ENCODE data around the gene TAS2R60. TPM values are rescaled to one million over a fixed set of nuclear protein-coding genes. Genes with fewer than 3 reads are reported as not detected.
"Not testable (repeated sequence)": the region's sequence is repeated elsewhere in the genome, so short reads cannot be mapped to it uniquely, and the experiment has no call there.

TAS2R60 gene
- total RNA-seq, 1 experiment from 2014 or later: 0.24 TPM

DNA sequence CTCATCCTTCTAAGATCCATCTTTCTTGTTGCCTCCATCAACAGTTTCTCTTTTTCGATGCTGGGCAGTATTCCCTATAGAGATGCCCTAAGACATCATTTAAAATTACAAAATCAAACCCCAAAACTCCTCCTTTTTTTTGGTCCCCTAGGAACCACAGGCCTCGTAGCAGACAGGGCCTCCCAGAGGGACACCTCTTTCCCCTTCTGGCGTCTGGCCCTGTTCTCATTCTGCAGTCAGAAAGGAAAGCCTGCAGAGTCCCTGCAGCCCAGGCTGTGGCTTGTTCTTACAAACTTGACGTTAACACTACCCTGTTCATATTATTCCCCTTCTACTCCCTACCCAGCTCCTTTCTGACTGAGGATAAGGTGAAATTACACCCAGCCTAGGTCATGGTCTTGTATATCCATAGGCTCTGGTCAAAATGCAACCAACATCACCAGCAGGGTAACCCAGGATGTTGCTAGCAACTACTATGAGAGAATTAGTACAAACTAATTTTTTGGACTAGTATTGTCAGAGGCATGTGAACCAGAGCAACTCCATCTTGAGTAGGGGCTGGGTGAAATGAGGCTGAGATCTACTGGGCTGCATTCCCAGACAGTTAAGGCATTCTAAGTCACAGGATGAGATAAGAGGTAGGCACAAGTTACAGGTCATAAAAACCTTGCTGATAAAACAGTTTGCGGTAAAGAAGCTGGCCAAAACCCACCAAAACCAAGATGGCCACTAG lies 31.1 kb upstream of the TAS2R60 start:
- Mint-ChIP-seq H3K27ac (peak overlapping the region; percentile 67), H3K27me3 (ENCODE audit: low read depth) (no peaks in the 10 kb centered on the region), H3K4me3 (no peak overlapping the region), H3K9me3 (no peaks in the 10 kb centered on the region), H3K4me1 (peaks cover 80% of the 10 kb centered on the region), H3K36me3 (no peaks in the 10 kb centered on the region; the same call in 1 of the 2 replicates)
- DNase-seq (ENCODE audit: low spot score) (no peak), ATAC-seq (no peak)
- TF ChIP-seq, protein P1, sequence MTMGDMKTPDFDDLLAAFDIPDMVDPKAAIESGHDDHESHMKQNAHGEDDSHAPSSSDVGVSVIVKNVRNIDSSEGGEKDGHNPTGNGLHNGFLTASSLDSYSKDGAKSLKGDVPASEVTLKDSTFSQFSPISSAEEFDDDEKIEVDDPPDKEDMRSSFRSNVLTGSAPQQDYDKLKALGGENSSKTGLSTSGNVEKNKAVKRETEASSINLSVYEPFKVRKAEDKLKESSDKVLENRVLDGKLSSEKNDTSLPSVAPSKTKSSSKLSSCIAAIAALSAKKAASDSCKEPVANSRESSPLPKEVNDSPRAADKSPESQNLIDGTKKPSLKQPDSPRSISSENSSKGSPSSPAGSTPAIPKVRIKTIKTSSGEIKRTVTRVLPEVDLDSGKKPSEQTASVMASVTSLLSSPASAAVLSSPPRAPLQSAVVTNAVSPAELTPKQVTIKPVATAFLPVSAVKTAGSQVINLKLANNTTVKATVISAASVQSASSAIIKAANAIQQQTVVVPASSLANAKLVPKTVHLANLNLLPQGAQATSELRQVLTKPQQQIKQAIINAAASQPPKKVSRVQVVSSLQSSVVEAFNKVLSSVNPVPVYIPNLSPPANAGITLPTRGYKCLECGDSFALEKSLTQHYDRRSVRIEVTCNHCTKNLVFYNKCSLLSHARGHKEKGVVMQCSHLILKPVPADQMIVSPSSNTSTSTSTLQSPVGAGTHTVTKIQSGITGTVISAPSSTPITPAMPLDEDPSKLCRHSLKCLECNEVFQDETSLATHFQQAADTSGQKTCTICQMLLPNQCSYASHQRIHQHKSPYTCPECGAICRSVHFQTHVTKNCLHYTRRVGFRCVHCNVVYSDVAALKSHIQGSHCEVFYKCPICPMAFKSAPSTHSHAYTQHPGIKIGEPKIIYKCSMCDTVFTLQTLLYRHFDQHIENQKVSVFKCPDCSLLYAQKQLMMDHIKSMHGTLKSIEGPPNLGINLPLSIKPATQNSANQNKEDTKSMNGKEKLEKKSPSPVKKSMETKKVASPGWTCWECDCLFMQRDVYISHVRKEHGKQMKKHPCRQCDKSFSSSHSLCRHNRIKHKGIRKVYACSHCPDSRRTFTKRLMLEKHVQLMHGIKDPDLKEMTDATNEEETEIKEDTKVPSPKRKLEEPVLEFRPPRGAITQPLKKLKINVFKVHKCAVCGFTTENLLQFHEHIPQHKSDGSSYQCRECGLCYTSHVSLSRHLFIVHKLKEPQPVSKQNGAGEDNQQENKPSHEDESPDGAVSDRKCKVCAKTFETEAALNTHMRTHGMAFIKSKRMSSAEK (CRISPR knock-in tag; IDR thresholded peaks at IDR 0.05; ENCODE audit: borderline replicate concordance): 0 out of 2 replicates have a peak, but pooled peaks have one; percentile 50
- TF ChIP-seq ZNF423 (CRISPR knock-in tag; IDR thresholded peaks at IDR 0.05): peak; percentile 21; the same call in 1 of the 2 replicates
- TF ChIP-seq, protein P2, sequence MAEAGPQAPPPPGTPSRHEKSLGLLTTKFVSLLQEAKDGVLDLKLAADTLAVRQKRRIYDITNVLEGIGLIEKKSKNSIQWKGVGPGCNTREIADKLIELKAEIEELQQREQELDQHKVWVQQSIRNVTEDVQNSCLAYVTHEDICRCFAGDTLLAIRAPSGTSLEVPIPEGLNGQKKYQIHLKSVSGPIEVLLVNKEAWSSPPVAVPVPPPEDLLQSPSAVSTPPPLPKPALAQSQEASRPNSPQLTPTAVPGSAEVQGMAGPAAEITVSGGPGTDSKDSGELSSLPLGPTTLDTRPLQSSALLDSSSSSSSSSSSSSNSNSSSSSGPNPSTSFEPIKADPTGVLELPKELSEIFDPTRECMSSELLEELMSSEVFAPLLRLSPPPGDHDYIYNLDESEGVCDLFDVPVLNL (CRISPR knock-in tag; IDR thresholded peaks at IDR 0.05; ENCODE audit: borderline replicate concordance, low read depth): no peak
- TF ChIP-seq MXD4 (CRISPR knock-in tag; IDR thresholded peaks at IDR 0.05; ENCODE audit: borderline replicate concordance): peak; percentile 75; the same call in 1 of the 2 replicates
- TF ChIP-seq, protein P3, sequence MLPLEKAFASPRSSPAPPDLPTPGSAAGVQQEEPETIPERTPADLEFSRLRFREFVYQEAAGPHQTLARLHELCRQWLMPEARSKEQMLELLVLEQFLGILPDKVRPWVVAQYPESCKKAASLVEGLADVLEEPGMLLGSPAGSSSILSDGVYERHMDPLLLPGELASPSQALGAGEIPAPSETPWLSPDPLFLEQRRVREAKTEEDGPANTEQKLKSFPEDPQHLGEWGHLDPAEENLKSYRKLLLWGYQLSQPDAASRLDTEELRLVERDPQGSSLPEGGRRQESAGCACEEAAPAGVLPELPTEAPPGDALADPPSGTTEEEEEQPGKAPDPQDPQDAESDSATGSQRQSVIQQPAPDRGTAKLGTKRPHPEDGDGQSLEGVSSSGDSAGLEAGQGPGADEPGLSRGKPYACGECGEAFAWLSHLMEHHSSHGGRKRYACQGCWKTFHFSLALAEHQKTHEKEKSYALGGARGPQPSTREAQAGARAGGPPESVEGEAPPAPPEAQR (CRISPR knock-in tag; IDR thresholded peaks at IDR 0.05): peak; percentile 51; the same call in 1 of the 2 replicates
- CTCF ChIA-PET: no interaction called here
- POLR2A ChIA-PET: no interaction called here

- TF ChIP-seq, protein P4, sequence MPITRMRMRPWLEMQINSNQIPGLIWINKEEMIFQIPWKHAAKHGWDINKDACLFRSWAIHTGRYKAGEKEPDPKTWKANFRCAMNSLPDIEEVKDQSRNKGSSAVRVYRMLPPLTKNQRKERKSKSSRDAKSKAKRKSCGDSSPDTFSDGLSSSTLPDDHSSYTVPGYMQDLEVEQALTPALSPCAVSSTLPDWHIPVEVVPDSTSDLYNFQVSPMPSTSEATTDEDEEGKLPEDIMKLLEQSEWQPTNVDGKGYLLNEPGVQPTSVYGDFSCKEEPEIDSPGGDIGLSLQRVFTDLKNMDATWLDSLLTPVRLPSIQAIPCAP (CRISPR knock-in tag; IDR thresholded peaks at IDR 0.05): no peak
- TF ChIP-seq, protein P2 (CRISPR knock-in tag; IDR thresholded peaks at IDR 0.05; ENCODE audit: borderline replicate concordance, low read depth): no peak
- TF ChIP-seq ZNF396 (CRISPR knock-in tag; IDR thresholded peaks at IDR 0.05; ENCODE audit: borderline replicate concordance) (no peak), JUN (CRISPR knock-in tag; IDR thresholded peaks at IDR 0.05) (no peak), ZBTB43 (CRISPR knock-in tag; IDR thresholded peaks at IDR 0.05) (no peak), GTF2I (CRISPR knock-in tag; conservative IDR thresholded peaks at IDR 0.05) (no peak), ATF3 (CRISPR knock-in tag; conservative IDR thresholded peaks at IDR 0.05) (no peak), MLX (CRISPR knock-in tag; IDR thresholded peaks at IDR 0.05) (no peak)
- TF ChIP-seq, protein P5, sequence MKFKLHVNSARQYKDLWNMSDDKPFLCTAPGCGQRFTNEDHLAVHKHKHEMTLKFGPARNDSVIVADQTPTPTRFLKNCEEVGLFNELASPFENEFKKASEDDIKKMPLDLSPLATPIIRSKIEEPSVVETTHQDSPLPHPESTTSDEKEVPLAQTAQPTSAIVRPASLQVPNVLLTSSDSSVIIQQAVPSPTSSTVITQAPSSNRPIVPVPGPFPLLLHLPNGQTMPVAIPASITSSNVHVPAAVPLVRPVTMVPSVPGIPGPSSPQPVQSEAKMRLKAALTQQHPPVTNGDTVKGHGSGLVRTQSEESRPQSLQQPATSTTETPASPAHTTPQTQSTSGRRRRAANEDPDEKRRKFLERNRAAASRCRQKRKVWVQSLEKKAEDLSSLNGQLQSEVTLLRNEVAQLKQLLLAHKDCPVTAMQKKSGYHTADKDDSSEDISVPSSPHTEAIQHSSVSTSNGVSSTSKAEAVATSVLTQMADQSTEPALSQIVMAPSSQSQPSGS (CRISPR knock-in tag; IDR thresholded peaks at IDR 0.05; ENCODE audit: borderline replicate concordance, low read depth): no peak
- H3K36me3 Mint-ChIP-seq: no peaks in the 10 kb centered on the region
- no peak for ATAC-seq
- no peak for DNase-seq (ENCODE audit: low spot score)
- H3K27ac Mint-ChIP-seq: peak overlapping the region; percentile 93
- H3K4me1 Mint-ChIP-seq: peaks cover 85% of the 10 kb centered on the region
- no peak overlapping the region for H3K4me3 Mint-ChIP-seq
- H3K27me3 Mint-ChIP-seq (ENCODE audit: low read depth): no peaks in the 10 kb centered on the region
- ChIA-PET CTCF (no interaction called here), POLR2A (no interaction called here)
- H3K9me3 Mint-ChIP-seq: no peaks in the 10 kb centered on the region
Measured at GRCh38 chr7:143413123-143413522, 30.1 kb upstream of the TAS2R60 start.

GRCh38 chr7:143415209-143415608 lies 28.0 kb upstream of the TAS2R60 start:
- DNase-seq (ENCODE audit: low spot score); H3K4me3 Mint-ChIP-seq; ATAC-seq; H3K9me3 Mint-ChIP-seq; H3K27me3 Mint-ChIP-seq (ENCODE audit: low read depth): not testable (repeated sequence)
- Mint-ChIP-seq H3K36me3 (peaks cover 14% of the 10 kb centered on the region), H3K4me1 (peaks cover 84% of the 10 kb centered on the region), H3K27ac (peak overlapping the region; percentile 40; the same call in 1 of the 2 replicates)
- ChIA-PET CTCF (interaction anchor here (0.5 to 3.1 kb wide), 8 partner anchors 8 to 970 kb away, joined by 3 to 19 read pairs (median 3); no protein-coding TSS in a partner anchor), POLR2A (interaction anchor here (0.7 to 1.0 kb wide), 2 partner anchors 23 to 25 kb away, joined by 4 to 5 read pairs; no protein-coding TSS in a partner anchor)

All from WTC11 (cell line).